ENCODE measurements around the gene HOXD12. TPM values are rescaled to one million over a fixed set of nuclear protein-coding genes. Genes with fewer than 3 reads are reported as not detected.

The HOXD12 gene
- polyA plus RNA-seq, 10 donors, result not detected

- peak in 1 of 3 donors; percentile 61 for DNase-seq
Measured at GRCh38 chr2:176130957-176131847, 31.6 kb downstream of the HOXD12 start.

- DNase-seq, result no peak
Measured at GRCh38 chr2:176131848-176132158, 32.2 kb downstream of the HOXD12 start.

DNA sequence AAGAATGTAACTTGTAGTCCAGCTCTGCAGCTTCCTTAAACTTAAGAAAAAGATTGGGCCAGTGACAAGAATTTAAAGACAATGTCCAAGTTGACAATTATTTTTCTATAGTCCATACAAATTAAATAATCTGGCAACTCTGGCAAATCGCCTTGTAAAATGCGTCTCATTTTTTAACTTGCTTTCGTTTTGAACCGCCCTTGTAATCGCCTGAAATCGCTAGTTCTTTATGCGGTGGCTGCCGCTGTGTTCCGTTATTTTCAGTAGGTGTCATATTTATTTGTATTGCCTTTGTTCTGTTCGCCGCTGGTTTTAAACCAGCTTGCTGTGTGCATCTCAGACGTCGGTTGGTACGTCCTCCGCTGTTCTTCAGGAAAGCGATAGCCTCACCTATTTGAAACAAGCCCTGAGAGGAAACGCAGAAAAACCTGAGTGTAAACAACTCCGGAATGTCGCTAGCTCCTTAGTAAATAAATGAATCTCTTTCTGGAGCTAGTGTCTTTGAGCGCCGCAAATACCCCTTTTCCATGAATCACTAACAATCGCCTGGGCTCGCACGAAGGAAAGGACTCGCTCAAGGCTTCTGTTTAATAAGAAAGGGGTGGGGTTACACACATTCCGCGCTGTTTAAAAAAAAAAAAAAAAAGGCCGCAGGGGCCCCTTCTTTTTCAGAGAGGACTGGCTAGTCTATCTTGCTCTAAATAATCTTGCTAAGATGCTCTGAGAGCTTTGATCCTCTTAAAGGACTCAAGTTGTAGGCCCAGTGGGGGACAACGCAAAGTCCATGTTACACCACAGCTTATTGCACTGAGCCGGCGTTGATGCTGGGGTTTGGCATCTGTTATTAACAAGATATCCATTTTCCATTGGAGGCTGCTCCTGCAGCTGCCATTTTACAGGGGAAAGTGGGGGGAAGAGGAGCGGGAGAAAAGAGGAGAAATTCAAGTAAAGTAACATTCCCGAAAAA, 32.9 kb downstream of the HOXD12 start:
- peak in 1 of 3 donors; percentile 84 for DNase-seq

DNA sequence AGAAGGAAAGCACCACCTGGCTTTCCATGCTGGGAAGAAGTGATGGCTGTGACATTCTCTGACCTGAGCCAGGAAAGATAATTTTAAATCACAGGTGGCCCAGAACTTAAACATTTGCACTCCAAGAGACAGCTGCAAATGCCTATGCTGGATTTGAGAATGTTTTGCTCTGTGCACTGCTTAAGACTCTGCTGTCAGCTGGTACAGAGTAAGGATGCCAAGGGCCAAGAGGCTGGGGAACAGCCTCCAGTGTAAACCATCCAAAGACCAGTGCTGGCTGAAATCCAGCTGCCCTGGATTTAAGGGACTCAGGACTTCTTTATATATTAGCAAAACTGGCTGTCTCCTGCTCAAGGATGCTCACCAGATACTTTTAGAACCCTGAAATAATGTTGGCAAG, 33.8 kb downstream of the HOXD12 start:
- peak in 2 of 3 donors; percentile 67 to 75 for DNase-seq

DNA sequence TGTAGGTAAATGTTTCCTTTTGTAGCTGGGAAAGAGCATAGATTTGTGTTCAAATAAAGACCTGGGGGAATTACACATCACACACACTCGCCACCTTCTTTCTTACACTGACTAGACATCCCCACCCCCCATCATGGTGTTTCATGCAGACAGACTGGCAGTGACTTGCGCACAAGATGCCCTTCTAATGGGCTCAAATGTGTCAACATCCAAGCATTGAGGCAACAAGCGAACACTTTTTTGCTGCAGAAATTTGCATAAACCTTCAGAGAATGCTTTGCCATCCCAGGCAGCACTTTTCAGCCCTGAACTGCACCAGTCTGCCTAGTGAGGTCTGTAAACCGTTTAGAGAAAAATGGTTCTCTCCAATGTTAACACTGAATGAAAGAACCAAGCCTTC, 34.4 kb downstream of the HOXD12 start:
- no peak for DNase-seq

GRCh38 chr2:176135035-176135440, 35.4 kb downstream of the HOXD12 start:
- DNase-seq, result peak in 1 of 3 donors; percentile 69

- DNase-seq, result peak; percentile 76 to 89 (median 79)
Measured at GRCh38 chr2:176136374-176137251, 37.0 kb downstream of the HOXD12 start.

DNA sequence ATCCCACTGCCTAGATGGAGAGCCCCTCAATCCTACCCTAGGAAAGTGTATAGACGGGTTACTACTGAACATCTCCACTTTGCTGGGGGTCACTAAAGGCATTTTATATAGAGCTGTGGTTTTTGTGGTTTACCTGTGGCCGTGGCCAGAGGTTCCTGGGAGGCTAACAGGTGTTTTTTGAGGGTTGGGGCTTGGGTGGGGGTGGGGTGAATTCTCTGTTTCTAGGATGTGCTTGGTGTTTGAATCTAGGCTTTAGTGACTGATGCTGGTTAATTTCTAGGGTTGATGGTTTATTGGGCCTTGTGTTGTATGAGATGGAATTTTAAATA, 37.6 kb downstream of the HOXD12 start:
- no peak for DNase-seq

- peak in 2 of 3 donors; percentile 29 to 65 for DNase-seq
Measured at GRCh38 chr2:176137906-176138305, 38.3 kb downstream of the HOXD12 start.

GRCh38 chr2:176138526-176138922, 38.9 kb downstream of the HOXD12 start:
- peak in 2 of 3 donors; percentile 47 to 79 for DNase-seq

DNA sequence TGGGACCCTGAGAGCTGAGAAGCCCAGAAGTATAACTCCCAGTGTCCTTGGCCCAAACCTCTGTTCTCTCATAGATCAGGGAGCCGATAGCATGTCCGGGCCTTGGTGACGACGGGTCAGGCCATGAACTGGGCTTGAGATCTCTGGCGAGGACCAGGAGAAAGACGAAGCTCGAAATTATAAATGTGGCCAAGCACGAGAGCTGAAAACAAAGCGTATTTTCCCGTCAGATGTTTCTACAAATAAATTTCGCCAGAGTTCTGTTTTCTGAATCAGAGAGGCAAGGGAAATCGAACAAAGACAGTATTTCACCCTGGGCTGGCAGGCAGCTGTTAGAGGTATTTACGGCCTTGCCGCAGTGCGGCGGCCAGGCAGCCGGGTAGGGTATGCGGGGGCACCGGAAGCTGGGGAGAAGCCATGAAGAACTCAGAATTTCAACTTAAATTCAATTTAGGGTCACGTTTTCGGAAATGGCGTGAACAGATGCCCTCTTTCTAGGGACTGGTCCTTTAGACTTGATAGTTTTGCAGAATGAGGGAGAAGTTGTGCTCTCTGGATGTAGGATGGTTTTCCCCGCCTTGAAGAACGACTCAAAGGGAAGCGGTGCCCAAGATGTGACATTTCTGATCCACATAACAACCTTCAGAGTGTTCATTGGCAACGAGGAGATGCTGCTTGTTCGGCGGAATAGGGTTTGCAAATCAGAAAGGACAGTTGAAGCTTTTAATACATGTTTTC, 39.5 kb downstream of the HOXD12 start:
- DNase-seq, result peak in 2 of 3 donors; percentile 52 to 81

- DNase-seq, result peak in 1 of 3 donors; percentile 73
Measured at GRCh38 chr2:176139661-176140512, 40.3 kb downstream of the HOXD12 start.

DNA sequence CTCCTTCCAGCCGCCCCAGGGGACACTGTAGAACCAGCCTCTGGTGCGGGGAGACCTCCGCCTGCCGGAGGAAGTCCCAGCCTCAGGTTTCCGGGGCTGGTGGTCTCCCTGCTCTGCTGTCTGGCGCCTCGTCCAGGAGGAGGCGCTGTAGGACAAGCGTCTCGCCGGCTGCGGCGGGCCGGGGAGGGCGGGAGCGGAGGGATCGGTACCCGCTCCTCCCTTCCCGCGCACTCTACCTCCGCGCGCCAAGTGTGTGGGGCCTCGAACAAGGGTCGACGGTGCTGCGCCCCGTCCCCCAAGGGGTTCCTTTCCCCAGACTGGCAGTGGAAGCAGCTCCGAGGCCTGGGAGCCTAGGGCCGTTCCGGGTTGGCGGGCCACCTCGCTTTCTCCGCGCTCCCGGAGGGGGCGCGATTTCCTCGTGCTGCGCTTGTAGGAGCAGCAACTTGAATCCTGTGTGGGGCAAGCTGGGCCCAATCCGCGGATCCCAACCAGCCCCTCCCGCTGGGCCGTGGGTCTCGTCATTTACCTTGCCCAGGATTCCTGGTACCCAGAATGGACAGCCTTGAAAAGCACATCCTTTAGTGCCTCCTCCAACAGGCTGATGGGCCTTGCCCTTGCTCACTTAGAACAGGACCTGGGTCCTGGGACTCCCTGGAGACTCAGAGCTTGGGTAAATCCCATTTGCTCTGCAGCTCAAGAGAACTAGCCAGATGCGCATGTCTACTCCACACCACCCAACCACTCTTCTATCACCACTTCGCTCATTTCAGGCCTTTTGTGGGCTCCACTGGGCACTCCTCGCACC, 41.1 kb downstream of the HOXD12 start:
- DNase-seq, result peak; percentile 90 to 97 (median 94)

- no peak for DNase-seq
Measured at GRCh38 chr2:176142281-176142680, 42.7 kb downstream of the HOXD12 start.

GRCh38 chr2:176145085-176145969, 45.7 kb downstream of the HOXD12 start:
- no peak for DNase-seq

- peak in 1 of 3 donors; percentile 55 for DNase-seq
Measured at GRCh38 chr2:176146101-176146500, 46.5 kb downstream of the HOXD12 start.

DNA sequence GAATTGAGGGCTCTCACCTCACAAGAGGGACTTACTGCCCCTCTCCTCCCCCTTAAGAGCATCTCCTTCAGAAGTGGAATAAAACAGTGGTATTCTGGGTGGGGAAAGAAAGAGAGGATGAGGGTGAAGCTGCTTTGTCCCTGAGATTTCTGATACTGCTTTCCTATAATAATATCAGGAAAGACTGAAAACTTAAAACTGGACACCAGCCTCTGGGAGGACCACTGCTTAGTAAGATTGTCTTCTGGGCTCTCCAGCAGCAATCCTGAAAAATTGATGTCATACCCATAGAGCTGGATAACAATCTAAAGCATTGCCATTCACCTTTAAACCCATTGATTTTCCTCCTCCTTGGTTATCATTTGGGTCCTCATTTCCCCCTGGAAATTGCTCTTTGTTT, 47.0 kb downstream of the HOXD12 start:
- DNase-seq, result no peak
